HepG2 (cell line): ENCODE measurements around the gene WDR45B. TPM values are rescaled to one million over a fixed set of nuclear protein-coding genes. Genes with fewer than 3 reads are reported as not detected.

Experiments
- ATAC-seq: fragments of 200-7000 bp; cut with Tn5 transposase; 3 replicates; pipeline ENCODE4 v1.9.1; 2020; ENCODE audit warnings: mild to moderate bottlenecking, moderate library complexity
- BruUV-seq: library from RNA; stranded (reverse); fragments of 400-500 nt; replicated peaks from 2 replicates; lab custom pipeline; 2021; lab: Mats Ljungman, UMichigan
- CTCF ChIA-PET: fragments of 300-600 bp; formaldehyde crosslinking; extraction: SDS; loops from one replicate; lab custom pipeline; 2021; ENCODE audit warnings: low total read pairs, inconsistent platforms, low intra/inter-chr PET ratio; lab: Yijun Ruan, JAX
- POLR2A ChIA-PET: fragments of 350-600 bp; sonication (Branson Sonifier 250); formaldehyde crosslinking; loops from one replicate; lab custom pipeline; 2020; ENCODE audit warnings: antibody characterized with exemption, inconsistent platforms; lab: Yijun Ruan, JAX
- DNase-seq: peaks from one replicate; pipeline ENCODE4 v3.0.0-alpha.2; 2015; ENCODE audit warnings: low spot score
- FAIRE-seq: peaks from 3 replicates; lab custom pipeline; 2011; peaks lifted over from hg19 to GRCh38; lab: Jason Lieb, UNC
- H2AFZ ChIP-seq: one replicate; pipeline ENCODE4 v1.6.1; 2011; ENCODE audit warnings: low read length, inconsistent platforms
- H3K27ac ChIP-seq: fragments of 300-600 bp; 3 replicates; pipeline ENCODE4 v1.8.0; 2011; ENCODE audit warnings: mixed run types, mild to moderate bottlenecking, mixed read lengths, low read length, inconsistent platforms; ENCODE audit not compliant: insufficient read depth; ENCODE audit errors: extremely low read length
- H3K27me3 ChIP-seq, 2 experiments: fragments of 200-600 bp in 1 of 2; 2 replicates in 1 of 2; 3 replicates in 1 of 2; pipeline versions ENCODE4 v1.6.0 to v1.8.0; 2011; ENCODE audit warnings: low read length in 2 of 2, mild to moderate bottlenecking in 2 of 2, moderate library complexity in 2 of 2, inconsistent platforms in 1 of 2; ENCODE audit not compliant: insufficient read depth in 2 of 2, control insufficient read depth in 1 of 2
- H3K36me3 ChIP-seq, 2 experiments: fragments of 200-600 bp in 1 of 2; replicated peaks in 1 of 2; 2 replicates in 1 of 2; 3 replicates in 1 of 2; pipeline versions ENCODE4 v1.5.1 to v1.8.0; 2011; ENCODE audit warnings: low read length in 2 of 2, inconsistent platforms in 1 of 2; ENCODE audit not compliant: insufficient read depth in 2 of 2, control insufficient read depth in 1 of 2
- H3K4me1 ChIP-seq: 2 replicates; pipeline ENCODE4 v1.5.1; 2012; ENCODE audit warnings: low read length, inconsistent platforms; ENCODE audit not compliant: insufficient read depth
- H3K4me2 ChIP-seq: 2 replicates; pipeline ENCODE4 v1.6.0; 2011; ENCODE audit warnings: low read depth, low read length, inconsistent platforms
- H3K4me3 ChIP-seq, 3 experiments: fragments of 200-600 bp in 1 of 3; sonication (generic), shearing (Covaris generic) in 1 of 3; replicated peaks in 1 of 3; 2 replicates each; pipeline ENCODE4 v1.5.1; 2011 to 2016; ENCODE audit warnings: low read length in 3 of 3, inconsistent platforms in 2 of 3, low read depth in 2 of 3, mild to moderate bottlenecking in 2 of 3, control low read depth in 1 of 3, mixed read lengths in 1 of 3; ENCODE audit not compliant: insufficient read depth in 1 of 3
- H3K79me2 ChIP-seq: one replicate; pipeline ENCODE4 v1.6.1; 2011; ENCODE audit warnings: low read length, inconsistent platforms; ENCODE audit not compliant: insufficient read depth
- H3K9ac ChIP-seq: 2 replicates; pipeline ENCODE4 v1.6.0; 2011; ENCODE audit warnings: mild to moderate bottlenecking, low read depth, low read length, inconsistent platforms; ENCODE audit not compliant: insufficient read depth
- H3K9me3 ChIP-seq: 2 replicates; pipeline ENCODE4 v1.5.1; 2012; ENCODE audit warnings: mild to moderate bottlenecking, low read length
- H4K20me1 ChIP-seq: 2 replicates; pipeline ENCODE4 v1.6.0; 2011; ENCODE audit warnings: inconsistent platforms, mild to moderate bottlenecking, low read length, moderate library complexity; ENCODE audit not compliant: insufficient read depth
- AGO2 ChIP-seq: fragments of 200-400 bp; formaldehyde crosslinking; optimal IDR thresholded peaks from 2 replicates; pipeline ENCODE3; 2017; ENCODE audit warnings: mild to moderate bottlenecking, low read depth, low read length, moderate library complexity
- FOXO1 ChIP-seq: sonication (generic); formaldehyde crosslinking; IDR thresholded peaks from 2 replicates; pipeline ENCODE4 v1.4.0; 2020; ENCODE audit warnings: missing genetic modification reagents
- KLF16 ChIP-seq, 2 experiments: sonication (generic) in 1 of 2; formaldehyde crosslinking in 1 of 2; IDR thresholded peaks; 2 replicates each; pipeline versions ENCODE4 v1.6.1 to v1.8.0; 2016 to 2023; ENCODE audit warnings: missing genetic modification reagents in 2 of 2, missing compliant biosample characterization in 1 of 2
- MAFK ChIP-seq, 2 experiments: IDR thresholded peaks in 1 of 2; conservative IDR thresholded peaks in 1 of 2; 2 replicates each; pipeline ENCODE4 v1.6.1; 2011; ENCODE audit warnings: improper control_type of control experiment in 2 of 2, low read length in 2 of 2
- ZBTB33 ChIP-seq: sonication (generic); formaldehyde crosslinking; IDR thresholded peaks from 2 replicates; pipeline ENCODE4 v1.4.0; 2020; ENCODE audit warnings: missing genetic modification reagents
- ZFP91 ChIP-seq: sonication (generic); formaldehyde crosslinking; IDR thresholded peaks from 2 replicates; pipeline ENCODE4 v1.9.0; 2022; ENCODE audit warnings: missing genetic modification reagents, mild to moderate bottlenecking, borderline replicate concordance
- WGBS: methylation state at CpG from one replicate; pipeline ENCODE4 v1.1.6; 2017; ENCODE audit warnings: low lambda C conversion rate; 5-methylcytosine and 5-hydroxymethylcytosine counted together
- in situ Hi-C: cut with HindIII; loops from 2 replicates; pipeline ENCODE4 v1.10.0; 2017; ENCODE audit warnings: low pct_unique_long_range_greater_than_20kb; ENCODE audit not compliant: extremely low pct_ligation_motif_present
- intact Hi-C: fragments of 100-400 bp; cut with micrococcal nuclease; formaldehyde crosslinking; loops from one replicate; pipeline ENCODE4 v1.10.0; 2022; ENCODE audit not compliant: unreplicated experiment
- polyA plus RNA-seq, 8 experiments: library from polyadenylated mRNA; depleted of rRNA in 3 of 8; stranded (reverse) in 7 of 8; unstranded in 1 of 8; fragments of >200 nt; fragmentation: Illumina TruSeq in 4 of 8; extraction: Trizol in 4 of 8; gene quantifications; 2 replicates each; pipeline versions ENCODE4 v1.2.1 to v1.2.3, GENCODE V29; 2011 to 2016; ENCODE audit warnings: low read depth in 4 of 8, missing spikeins in 1 of 8, mixed read lengths in 1 of 8; ENCODE audit not compliant: insufficient read depth in 1 of 8
- total RNA-seq, 5 experiments: library from RNA; depleted of rRNA; stranded (reverse); fragments of >200 nt; fragmentation: Illumina TruSeq; extraction: Trizol; gene quantifications; 2 replicates each; pipeline ENCODE4 v1.2.3, GENCODE V29; 2016; ENCODE audit warnings: low read depth in 1 of 5

Gene WDR45B
- total and polyA plus RNA-seq, 2 of the 13 experiments (the other 11 are each of a cell fraction or from before 2014, with no cell fraction given) = 86.2 to 155 TPM

GRCh38 chr17:82658331-82658730 lies 10.1 kb upstream of the WDR45B start:
- H3K4me1 ChIP-seq = peaks cover 28% of the 10 kb centered on the region
- no TSS peak for BruUV-seq
- POLR2A ChIA-PET = no interaction called here
- 91% methylated on average over 20 of the region's 23 CpGs for WGBS
- no peak overlapping the region for H3K4me3 ChIP-seq
- no peak overlapping the region for H3K27ac ChIP-seq
- in situ Hi-C loops (no loop called here), intact Hi-C loops (no loop called here)
- no peak overlapping the region for H3K4me2 ChIP-seq
- H3K79me2 ChIP-seq = no peaks in the 10 kb centered on the region
- FAIRE-seq (no peak), ATAC-seq (no peak), DNase-seq (no peak)
- H3K9me3 ChIP-seq = no peaks in the 10 kb centered on the region
- TF ChIP-seq FOXO1 (CRISPR knock-in tag) (no peak), ZBTB33 (CRISPR knock-in tag) (0 out of 2 replicates have a peak, but pooled peaks have one; percentile 8), KLF16 (CRISPR knock-in tag; IDR thresholded peaks at IDR 0.05) (no peak), ZFP91 (peak; percentile 14; the same call in 1 of the 2 replicates)
- H3K27me3 ChIP-seq = no peaks in the 10 kb centered on the region
- no peak overlapping the region for H2AFZ ChIP-seq
- H3K36me3 ChIP-seq = no peaks in the 10 kb centered on the region
- H3K9ac ChIP-seq = no peak overlapping the region
- H4K20me1 ChIP-seq = no peaks in the 10 kb centered on the region
- CTCF ChIA-PET = no interaction called here

GRCh38 chr17:82657926-82658325 lies 9.7 kb upstream of the WDR45B start:
- ChIA-PET POLR2A (no interaction called here), CTCF (no interaction called here)
- H3K4me3 ChIP-seq = no peak overlapping the region
- no peaks in the 10 kb centered on the region for H3K27me3 ChIP-seq
- no peaks in the 10 kb centered on the region for H4K20me1 ChIP-seq
- H3K79me2 ChIP-seq = no peaks in the 10 kb centered on the region
- no peak overlapping the region for H3K9ac ChIP-seq
- no peak overlapping the region for H3K27ac ChIP-seq
- no peaks in the 10 kb centered on the region for H3K9me3 ChIP-seq
- FAIRE-seq (no peak), ATAC-seq (no peak), DNase-seq (no peak)
- H3K4me1 ChIP-seq = peaks cover 31% of the 10 kb centered on the region
- TF ChIP-seq MAFK (conservative IDR thresholded peaks at IDR 0.05 in 1 of 2, IDR thresholded peaks at IDR 0.05 in 1 of 2; ENCODE audit: low read length in 2 of 2) (no peak), AGO2 (peak; percentile 26)
- in situ Hi-C loops = no loop called here
- no peak overlapping the region for H2AFZ ChIP-seq
- WGBS = 95% methylated on average over 18 of the region's 19 CpGs
- H3K36me3 ChIP-seq = no peaks in the 10 kb centered on the region
- BruUV-seq = no TSS peak
- H3K4me2 ChIP-seq = no peak overlapping the region
- intact Hi-C loops = no loop called here
